GM18867 (cell line): Measurements from ENCODE around the gene TMEM174.

ENCODE experiments used
- ATAC-seq: cut with Tn5 transposase; IDR thresholded peaks from one replicate; pipeline ENCODE4 v1.9.1; 2021; ENCODE audit warnings: mild to moderate bottlenecking, moderate library complexity; ENCODE audit not compliant: unreplicated experiment

The TMEM174 gene, protein sequence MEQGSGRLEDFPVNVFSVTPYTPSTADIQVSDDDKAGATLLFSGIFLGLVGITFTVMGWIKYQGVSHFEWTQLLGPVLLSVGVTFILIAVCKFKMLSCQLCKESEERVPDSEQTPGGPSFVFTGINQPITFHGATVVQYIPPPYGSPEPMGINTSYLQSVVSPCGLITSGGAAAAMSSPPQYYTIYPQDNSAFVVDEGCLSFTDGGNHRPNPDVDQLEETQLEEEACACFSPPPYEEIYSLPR

DNA sequence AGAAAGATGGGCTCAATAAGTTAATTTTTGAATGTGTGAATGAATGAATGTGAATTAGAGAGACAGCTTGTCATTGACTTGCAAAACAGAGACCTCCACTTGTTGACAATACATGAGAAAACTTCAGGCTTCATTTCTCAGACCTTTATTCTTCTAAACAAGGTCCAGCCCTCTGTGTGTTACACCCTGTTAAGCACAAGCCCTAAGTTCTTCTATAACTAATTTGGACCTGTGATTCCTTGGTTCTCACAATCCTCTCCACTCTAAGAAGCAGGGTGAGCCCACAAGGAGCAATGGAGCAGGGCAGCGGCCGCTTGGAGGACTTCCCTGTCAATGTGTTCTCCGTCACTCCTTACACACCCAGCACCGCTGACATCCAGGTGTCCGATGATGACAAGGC lies at the start of gene TMEM174:
Gene TMEM174, plus strand, starts transcription at position 243 of the 400 bp plus-strand sequence. Its CDS starts 51 bp downstream, at position 294.
- no peak for ATAC-seq

DNA sequence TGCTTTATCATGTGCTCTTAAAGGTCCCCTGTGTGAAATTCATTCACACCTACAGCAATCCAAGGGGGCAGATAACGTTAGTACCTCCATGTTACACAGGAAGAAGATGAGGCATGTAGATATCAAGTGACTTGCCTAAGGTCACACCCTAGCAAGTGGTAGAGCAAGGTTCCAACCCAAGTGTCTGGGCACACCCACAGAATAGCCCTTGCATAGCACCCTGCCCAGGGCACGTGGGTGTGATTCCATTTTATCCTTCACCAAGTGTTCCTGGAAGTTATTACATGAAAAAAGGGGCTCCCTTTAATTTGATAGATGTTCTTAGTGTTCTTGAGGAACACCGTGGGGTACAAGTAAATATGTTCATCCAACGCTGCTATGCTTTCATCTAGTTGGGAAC lies 47.7 kb upstream of the TMEM174 start:
- ATAC-seq, result no peak

DNA sequence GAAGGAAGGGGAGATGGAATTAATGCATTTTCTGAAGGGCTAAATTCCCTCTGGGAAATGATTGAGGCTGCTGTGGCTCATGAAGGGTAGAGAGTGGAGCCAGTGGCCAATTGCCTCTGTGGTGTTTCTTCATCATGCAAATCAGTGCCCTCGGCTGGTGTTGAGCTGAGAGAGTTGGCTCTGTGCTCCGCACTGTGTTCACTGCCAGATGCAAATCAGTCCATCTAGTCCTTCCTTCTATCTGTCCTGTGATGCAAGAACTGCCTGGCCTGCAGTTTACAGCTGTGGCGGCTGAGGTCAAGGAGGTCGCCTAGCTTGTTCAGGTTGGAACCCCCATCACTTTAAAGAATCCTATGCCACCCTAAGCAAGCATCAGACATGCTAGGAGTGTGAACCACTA lies 46.6 kb upstream of the TMEM174 start:
- peak; percentile 72 for ATAC-seq

DNA sequence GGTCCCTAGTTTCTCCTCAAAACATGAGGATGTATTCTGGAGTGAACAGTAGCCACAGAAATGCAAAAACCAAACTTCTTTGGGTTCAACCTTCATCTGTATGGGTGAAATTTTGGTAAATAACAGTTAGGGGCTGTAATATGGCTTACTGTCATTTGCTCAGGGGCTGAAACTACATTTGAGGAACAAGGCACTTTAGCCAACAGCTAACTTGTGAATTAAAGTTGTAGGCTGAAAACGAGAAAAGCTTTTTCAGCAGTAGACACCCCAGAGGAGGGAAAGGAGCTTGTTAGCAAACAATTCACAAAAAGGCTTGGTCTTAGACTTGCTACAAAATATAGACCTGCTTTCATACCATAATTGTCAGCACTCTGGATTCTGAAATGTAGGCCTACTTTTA lies 46.0 kb upstream of the TMEM174 start:
- ATAC-seq, result peak; percentile 52

DNA sequence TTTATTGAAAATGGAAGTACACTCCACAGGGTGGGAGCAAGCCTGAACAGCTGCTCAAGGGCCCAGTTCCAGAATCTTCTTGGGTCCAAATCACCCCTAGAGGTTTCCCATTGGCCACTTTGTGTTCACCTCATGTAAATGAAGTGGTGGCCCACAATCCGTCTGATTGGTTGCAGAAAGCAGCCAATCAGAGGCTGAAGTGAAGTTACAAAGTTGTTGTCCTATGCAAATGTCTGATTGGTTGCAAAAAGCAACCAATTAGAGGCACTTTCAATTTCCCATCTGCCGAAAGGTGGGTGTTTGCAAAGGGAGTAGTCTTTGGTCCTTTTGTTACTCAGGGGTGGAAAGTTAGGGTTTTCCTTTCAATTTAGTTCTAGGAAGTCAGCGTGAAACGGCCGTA lies 43.9 kb upstream of the TMEM174 start:
- no peak for ATAC-seq

DNA sequence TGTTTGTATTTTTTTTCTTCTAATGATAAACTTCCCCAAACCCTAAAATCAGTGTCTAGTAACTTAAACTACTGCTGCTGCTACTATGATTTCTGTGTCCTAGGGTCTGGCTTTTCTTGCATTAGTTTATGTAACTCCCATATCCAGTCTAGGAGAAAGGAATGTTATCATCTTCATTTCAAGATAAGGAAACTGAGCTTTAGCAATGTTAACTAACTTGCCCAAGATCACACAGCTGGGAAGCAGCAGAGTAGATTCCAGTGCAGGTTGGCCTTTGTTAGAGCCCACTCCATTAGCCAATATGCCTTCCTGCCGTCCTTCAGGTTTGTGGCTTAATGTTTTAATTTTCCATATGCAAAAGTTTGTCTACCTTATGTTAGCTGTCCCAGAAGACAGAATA lies 42.2 kb upstream of the TMEM174 start:
- no peak for ATAC-seq

DNA sequence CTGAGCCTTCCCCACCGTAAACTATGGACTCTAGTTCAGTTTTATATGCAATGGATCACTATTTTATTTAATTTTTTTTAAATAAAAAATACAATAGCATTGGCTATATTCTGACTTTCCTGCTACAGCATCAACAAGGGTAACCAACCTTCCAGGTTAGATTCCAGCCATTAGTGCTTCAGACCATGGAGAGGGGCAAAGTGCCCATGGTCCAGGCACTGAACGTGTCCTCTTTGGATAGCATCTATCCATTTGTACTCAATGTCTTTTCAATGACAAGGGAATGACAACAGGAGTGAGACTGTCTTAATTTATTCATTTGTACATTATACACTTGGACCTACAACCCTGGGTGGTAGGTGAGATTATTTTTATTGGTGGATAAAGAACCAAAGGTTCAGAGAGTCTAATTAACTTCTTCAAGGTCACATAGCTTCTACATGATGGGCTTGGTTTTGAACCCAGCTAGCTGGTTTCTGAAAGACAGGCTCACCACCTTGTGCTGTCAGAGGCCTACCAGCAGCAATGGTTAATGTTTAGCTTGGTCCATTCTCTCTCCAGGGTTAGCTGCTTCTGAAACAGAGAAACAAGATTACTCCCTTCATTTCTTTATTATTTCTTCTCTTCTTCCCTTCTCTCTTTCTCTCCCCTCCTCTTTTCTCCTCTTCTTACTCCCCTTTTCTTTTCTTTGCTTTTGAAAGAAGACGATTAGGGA lies 41.1 kb upstream of the TMEM174 start:
- no peak for ATAC-seq

DNA sequence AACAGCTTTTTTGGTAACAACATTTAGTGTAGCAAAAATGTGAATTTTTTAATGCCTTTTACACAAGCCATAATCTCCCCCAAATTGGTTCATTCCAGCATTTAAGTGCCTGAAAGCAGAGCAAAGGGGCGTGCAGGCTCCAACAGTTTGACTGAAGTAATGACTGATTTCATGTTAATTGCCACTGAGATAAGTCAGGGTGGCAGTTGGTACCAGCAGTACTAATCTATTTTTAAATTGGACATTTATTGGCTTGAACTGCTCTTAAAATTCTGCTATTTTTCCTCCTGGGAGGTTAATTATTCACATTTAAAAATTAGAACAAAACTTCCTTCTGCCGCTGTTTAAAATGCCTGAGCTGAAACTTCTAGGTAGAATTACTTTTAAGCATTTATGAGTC lies 40.2 kb upstream of the TMEM174 start:
- no peak for ATAC-seq

DNA sequence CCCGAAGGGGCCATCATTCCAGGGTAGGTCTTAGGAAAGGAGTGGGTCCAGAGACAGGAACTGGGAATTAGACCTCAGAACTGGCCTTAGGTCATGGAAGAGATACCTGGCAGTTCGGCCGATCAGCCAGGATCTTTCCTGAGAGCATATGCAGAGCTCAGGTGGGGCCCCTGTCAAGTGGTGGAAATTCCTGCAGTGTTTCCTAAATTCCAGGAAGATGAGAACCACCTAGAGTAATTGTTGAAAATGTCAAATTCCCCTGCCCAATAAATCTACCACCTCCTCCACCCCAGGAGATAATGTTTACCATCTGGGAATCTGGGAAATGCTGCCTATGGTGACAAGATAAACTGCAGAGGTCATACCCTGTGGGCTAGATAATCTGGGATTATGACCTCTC lies 38.0 kb upstream of the TMEM174 start:
- no peak for ATAC-seq

DNA sequence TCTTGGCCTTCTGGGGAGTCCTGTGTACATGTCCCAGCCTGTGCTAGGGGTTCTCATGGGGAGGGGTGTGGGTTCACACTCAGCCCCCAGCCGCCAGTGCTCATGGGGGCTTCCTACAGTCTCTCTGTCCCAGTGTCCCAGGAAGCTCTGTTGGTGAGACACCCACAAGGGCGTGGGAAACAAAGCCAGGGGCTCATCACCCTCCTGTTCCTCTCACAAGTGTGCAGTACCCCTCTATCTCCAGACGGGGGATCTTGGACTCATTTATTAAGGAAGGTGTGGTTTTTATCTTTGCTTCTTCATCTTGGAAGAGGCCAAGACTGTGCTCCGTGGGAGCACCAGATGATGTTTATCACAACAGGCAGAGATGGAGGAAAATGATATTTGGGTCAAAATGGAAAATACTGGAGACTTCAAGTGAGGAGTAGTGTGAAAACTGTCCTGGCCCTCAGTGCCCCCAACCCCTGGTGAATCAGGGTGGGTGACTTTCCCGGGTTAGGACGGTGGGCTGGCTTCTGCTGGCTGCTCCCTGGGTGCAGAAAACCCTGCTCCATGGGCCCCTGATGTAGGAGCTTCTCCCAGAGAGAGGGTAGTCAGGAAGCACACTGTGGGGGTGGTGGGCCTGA lies 37.5 kb upstream of the TMEM174 start:
- ATAC-seq, result peak; percentile 61

DNA sequence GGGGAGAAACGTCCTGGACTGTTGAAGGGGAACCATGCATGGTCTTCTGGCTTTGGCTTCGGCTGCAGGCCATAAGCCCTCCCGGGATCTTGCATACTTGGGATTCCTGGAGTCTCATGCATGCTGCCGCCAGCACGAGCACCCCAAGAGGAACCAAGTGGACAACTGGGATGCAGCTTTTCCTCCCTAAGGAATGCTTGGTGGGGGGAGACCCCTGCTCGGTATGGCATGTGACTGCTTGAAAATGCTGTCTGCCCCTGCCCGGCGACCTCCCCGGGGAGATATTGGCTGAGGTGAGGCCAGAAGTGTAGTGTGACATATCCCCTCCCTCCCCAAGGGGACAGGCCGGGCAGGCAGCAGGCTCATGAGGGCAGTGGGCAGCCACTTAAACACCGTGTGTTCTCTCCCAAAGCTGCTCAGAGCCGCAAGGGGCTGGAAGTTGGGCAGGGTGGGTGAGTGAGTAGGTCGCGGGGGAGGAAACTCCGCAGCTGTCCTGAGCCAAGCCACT lies 36.9 kb upstream of the TMEM174 start:
- ATAC-seq, result no peak

DNA sequence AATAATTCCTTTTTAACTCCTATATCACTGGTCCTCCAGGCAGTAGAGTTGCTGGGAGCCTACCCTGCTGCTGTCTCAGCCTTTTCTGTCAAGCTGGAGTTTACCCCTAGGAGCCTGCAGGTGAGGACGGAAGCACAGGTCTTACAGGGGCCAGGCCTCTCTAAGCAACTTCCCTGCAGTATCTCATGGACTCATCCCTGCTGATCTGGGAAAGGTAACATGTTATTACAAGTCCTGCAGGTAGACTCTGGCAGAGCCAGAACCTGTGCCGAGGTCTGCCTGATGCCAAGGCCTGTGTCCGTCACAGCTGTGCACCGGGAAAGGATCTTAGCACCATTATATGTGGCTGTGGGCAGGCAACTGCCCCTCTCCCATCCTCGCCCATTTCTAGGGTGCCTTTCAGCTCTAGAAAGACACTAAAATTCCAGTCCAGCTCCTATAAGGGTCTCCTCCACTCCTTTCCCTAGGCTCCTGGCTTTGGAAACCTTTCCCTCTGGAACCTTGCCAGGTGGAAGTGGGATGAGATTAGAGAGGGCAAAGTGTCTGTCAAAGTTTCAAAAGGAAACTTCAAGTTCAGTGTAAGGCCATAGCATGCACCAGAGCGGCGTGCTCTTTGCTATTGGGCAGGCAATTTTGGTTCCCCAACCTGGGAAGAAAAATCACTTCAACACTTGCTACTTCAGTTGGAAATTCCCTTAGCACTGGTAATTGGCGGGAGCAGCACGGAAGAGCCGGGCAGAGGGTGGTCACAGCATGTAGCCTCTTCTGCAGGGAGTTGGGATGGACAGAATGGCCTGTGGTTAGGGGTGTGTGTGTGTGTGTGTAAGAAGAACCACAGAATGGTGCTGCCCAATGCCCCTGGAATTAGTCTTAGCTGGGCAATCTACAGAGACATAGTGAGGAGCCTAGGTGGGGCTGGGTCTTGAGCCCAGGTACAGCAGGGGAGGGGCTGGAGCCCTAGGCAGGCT lies 35.1 kb upstream of the TMEM174 start:
- ATAC-seq, result no peak

DNA sequence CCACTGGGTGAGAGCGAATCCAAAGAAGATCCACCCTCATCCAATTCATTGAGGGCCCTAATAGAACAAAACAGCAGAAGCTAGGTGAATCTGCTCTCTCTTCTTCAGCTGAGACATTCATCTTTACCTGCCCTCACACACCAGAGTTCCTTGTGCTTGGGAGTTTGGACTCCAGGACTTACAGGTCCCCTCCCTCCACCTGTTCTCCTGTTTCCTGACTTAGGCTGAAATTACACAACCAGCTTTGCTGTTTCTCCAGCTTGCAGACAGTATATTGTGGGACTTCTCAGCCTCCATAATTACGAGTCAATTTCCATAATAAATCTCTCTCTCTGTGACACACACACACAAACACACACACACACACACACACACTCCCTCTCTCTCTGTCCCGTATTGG lies 33.5 kb upstream of the TMEM174 start:
- ATAC-seq, result no peak

DNA sequence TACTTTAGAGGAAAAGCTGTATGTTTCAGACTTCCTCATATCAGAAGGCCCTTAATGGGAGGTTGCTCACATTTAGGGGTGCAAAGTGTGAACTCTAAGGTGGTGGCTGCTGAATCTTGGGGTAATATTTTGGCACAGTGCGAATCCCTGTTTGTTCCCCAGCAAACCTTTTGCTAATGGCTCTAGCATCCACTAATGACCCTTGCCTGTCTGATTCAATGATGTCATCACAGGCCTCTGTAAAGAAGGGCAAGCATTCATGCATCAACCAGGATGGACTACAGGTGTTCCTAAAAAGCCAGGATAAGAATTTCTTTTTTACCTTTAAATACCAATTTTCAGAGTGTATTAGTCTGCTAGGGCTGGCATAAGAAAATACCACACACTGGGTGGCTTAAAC lies 32.2 kb upstream of the TMEM174 start:
- no peak for ATAC-seq

DNA sequence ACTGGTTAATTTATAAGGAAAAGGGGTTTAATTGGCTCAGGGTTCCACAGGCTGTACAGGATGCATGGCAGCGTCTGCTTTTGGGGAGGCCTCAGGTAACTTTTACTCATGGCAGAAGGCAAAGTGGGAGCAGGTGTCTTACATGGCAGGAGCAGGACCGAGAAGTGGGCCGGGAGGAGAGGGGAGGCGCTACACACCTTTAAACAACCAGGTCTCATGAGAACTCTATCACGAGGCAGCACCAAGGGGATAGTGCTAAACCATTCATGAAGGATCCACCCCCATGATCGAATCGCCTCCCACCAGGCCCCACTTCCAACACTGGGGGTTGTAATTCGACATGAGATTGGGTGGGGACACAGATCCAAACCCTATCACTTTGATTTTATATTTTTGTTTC lies 31.0 kb upstream of the TMEM174 start:
- no peak for ATAC-seq

DNA sequence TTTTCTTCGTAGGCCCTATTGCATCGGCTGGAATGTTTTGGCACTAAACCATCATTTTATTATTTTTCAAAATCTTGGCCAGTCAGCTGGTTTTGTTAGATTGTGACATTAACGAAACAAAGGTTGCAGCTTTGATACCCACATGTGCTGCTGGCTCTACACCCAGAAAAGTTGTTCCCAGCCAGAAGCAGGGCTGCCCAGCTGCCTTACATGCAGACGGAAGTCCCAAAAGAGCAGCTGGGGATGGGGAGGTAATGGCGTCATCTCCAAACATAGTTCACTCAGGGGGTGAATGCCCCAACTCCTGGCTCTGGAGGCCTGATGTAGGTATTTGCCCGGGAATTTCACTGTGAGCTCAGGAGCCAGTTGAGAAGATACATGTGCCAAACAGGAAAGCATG lies 29.3 kb upstream of the TMEM174 start:
- no peak for ATAC-seq

DNA sequence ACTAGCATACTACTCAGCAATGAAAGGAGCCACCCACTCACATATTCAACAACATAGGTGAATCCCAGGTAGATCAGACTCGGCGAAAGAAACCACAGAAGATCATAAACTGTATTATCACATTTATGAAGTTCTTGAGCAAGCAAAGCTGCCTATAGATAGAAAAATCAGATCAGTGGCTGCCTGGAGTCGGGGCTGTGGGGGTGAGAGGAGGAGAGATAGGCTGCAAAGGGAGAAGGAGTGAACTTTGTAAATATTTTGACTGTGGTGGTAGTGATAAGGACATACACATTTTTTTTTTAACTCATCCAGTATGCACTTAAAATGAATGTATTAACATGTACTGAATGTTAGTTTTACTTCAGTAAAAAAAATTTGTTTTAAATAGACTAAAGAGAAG lies 23.5 kb upstream of the TMEM174 start:
- ATAC-seq, result no peak

DNA sequence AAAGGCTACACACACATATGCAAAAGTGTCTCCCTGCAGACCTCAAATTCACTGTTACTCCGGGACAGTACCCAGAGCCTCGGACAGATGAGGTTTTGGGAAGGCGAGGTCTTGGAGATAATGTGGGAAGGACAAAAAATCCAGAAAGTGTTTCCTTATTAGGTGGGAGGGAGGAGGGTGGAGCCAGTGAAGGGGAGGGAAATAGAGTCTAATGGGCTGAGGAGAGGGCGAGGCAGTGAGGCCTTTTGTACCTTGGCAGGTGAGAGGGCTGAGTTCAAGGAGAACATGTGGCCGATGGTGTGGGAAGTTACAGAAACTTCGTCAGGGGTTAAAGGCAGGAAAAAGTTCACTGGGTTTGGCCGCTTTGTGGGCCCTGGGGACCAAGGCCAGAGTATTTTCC lies 22.1 kb upstream of the TMEM174 start:
- ATAC-seq, result no peak

DNA sequence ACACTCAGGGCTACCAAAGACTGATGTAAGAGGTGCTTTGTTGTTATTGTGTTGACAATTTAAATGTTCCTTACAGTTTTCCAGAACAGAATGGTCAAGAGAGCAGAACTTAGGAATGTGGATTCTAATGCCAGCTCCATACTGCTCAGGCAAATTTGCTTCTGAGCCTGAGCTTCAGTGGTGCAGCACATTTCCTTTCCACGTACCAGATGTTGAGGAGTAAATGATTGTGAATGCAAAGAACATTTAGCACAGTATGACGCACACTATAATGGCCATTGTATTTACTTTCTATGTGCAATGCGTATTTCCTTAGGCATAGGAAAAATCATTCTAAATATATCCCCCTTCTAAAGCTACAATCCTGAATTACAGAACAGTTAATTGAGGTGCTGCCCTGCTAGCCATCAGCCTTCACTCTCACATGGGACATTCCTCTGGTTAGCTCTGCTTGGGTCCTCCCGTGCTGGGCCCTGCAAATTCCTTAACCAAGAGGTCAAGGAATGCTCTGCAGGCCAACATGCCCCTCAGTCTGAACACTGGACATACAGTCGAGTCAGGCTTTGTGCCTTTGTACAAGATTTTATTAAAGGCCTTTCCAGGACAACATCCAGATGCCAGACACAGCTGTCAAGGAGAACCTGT lies 21.1 kb upstream of the TMEM174 start:
- ATAC-seq, result no peak
